Activated B cell treated with CpG ODN at 0.5 μM for 24 hours (primary cell): ENCODE measurements around the gene NMNAT3. TPM values are rescaled to one million over a fixed set of nuclear protein-coding genes. Genes with fewer than 3 reads are reported as not detected.
A peak's percentile ranks its signal among the peaks of the same experiment; 100 is the strongest.

Experiments
- ATAC-seq: fragments of 200-7000 bp; cut with Tn5 transposase; one replicate; pipeline ENCODE4 v1.10.0; 2021; ENCODE audit warnings: low read depth, mild to moderate bottlenecking, moderate library complexity
- CTCF ChIA-PET: fragments of 350-600 bp; sonication (Branson Sonifier 250); formaldehyde crosslinking; loops from one replicate; lab custom pipeline; 2021; ENCODE audit warnings: antibody characterized with exemption; lab: Charles Lee
- POLR2A ChIA-PET: fragments of 350-600 bp; sonication (Branson Sonifier 250); formaldehyde crosslinking; loops from one replicate; lab custom pipeline; 2021; ENCODE audit warnings: antibody characterized with exemption; lab: Charles Lee
- DNase-seq: peaks from one replicate; pipeline ENCODE4 v3.0.0; 2022
- H3K27ac Mint-ChIP-seq: one replicate; pipeline ENCODE4 v1.8.0; 2020; ENCODE audit warnings: mixed read lengths
- H3K27me3 Mint-ChIP-seq: one replicate; pipeline ENCODE4 v1.8.0; 2021; ENCODE audit warnings: mixed read lengths
- H3K36me3 Mint-ChIP-seq: one replicate; pipeline ENCODE4 v1.8.0; 2021; ENCODE audit warnings: low read depth, mixed read lengths
- H3K4me1 Mint-ChIP-seq: one replicate; pipeline ENCODE4 v1.8.0; 2021; ENCODE audit warnings: mixed read lengths
- H3K4me3 Mint-ChIP-seq: one replicate; pipeline ENCODE4 v1.8.0; 2020; ENCODE audit warnings: mild to moderate bottlenecking, mixed read lengths
- H3K9me3 Mint-ChIP-seq: one replicate; pipeline ENCODE4 v1.8.0; 2020; ENCODE audit warnings: mixed read lengths
- CTCF ChIP-seq: fragments of 200-600 bp; IDR thresholded peaks from one replicate; pipeline ENCODE4 v1.8.0; 2022; ENCODE audit warnings: antibody characterized with exemption, mild to moderate bottlenecking
- intact Hi-C: fragments of 100-400 bp; cut with micrococcal nuclease; formaldehyde crosslinking; loops from one replicate; pipeline ENCODE4 v1.15.1; 2024
- total RNA-seq: library from RNA; stranded (reverse); gene quantifications from 2 replicates; pipeline ENCODE4 v1.2.3, GENCODE V29; 2022

Gene NMNAT3
- total RNA-seq, 1 donor from 2014 or later = 1.1 TPM

- Mint-ChIP-seq H3K4me1 (no peaks in the 10 kb centered on the region), H3K36me3 (no peaks in the 10 kb centered on the region), H3K27ac (no peak overlapping the region), H3K9me3 (no peaks in the 10 kb centered on the region), H3K4me3 (no peak overlapping the region), H3K27me3 (no peaks in the 10 kb centered on the region)
- intact Hi-C loops = no loop called here
- TF ChIP-seq CTCF = no peak
- DNase-seq (no peak), ATAC-seq (no peak)
- POLR2A ChIA-PET = no interaction called here
- CTCF ChIA-PET = no interaction called here
Measured at GRCh38 chr3:139687431-139687830, 9.7 kb upstream of the NMNAT3 start.

GRCh38 chr3:139686624-139687023 lies 8.9 kb upstream of the NMNAT3 start:
- CTCF ChIA-PET = no interaction called here
- TF ChIP-seq CTCF = no peak
- POLR2A ChIA-PET = no interaction called here
- DNase-seq (no peak), ATAC-seq (no peak)
- Mint-ChIP-seq H3K4me3 (no peak overlapping the region), H3K36me3 (no peaks in the 10 kb centered on the region), H3K9me3 (no peaks in the 10 kb centered on the region), H3K27me3 (no peaks in the 10 kb centered on the region), H3K27ac (no peak overlapping the region), H3K4me1 (no peaks in the 10 kb centered on the region)
- intact Hi-C loops = no loop called here

- TF ChIP-seq CTCF = no peak
- Mint-ChIP-seq H3K9me3 (no peaks in the 10 kb centered on the region), H3K4me3 (no peak overlapping the region), H3K4me1 (no peaks in the 10 kb centered on the region), H3K27ac (no peak overlapping the region), H3K36me3 (no peaks in the 10 kb centered on the region), H3K27me3 (no peaks in the 10 kb centered on the region)
- ATAC-seq (no peak), DNase-seq (no peak)
- ChIA-PET POLR2A (no interaction called here), CTCF (no interaction called here)
- intact Hi-C loops = no loop called here
Measured at GRCh38 chr3:139686206-139686605, 8.4 kb upstream of the NMNAT3 start.

- intact Hi-C loops = loop anchor here (10.0 kb wide), 1 partner anchor 1266 kb away; the partner anchor contains the start of gene SLC25A36
- DNase-seq (no peak), ATAC-seq (no peak)
- ChIA-PET CTCF (no interaction called here), POLR2A (no interaction called here)
- no peaks in the 10 kb centered on the region for H3K9me3 Mint-ChIP-seq
- H3K27ac Mint-ChIP-seq = no peak overlapping the region
- no peak overlapping the region for H3K4me3 Mint-ChIP-seq
- no peak for TF ChIP-seq CTCF
- peaks cover 6% of the 10 kb centered on the region for H3K27me3 Mint-ChIP-seq
- no peaks in the 10 kb centered on the region for H3K36me3 Mint-ChIP-seq
- peaks cover 10% of the 10 kb centered on the region for H3K4me1 Mint-ChIP-seq
Measured at GRCh38 chr3:139679220-139679775, 1.5 kb upstream of the NMNAT3 start.

- Mint-ChIP-seq H3K9me3 (no peaks in the 10 kb centered on the region), H3K36me3 (no peaks in the 10 kb centered on the region), H3K4me1 (peaks cover 10% of the 10 kb centered on the region), H3K27me3 (peaks cover 6% of the 10 kb centered on the region), H3K4me3 (peak overlapping the region; percentile 82), H3K27ac (peak overlapping the region; percentile 14)
- POLR2A ChIA-PET = no interaction called here
- intact Hi-C loops = loop anchor here (1.0 to 10.0 kb wide), 2 partner anchors 288 to 1268 kb away; partner anchors contain the start of genes COPB2 and SLC25A36
- ATAC-seq = no peak
- CTCF ChIA-PET = no interaction called here
- DNase-seq = no peak
- TF ChIP-seq CTCF = no peak
Measured at GRCh38 chr3:139676632-139677387, 962 bp downstream of the NMNAT3 start.
